PC-3 (cell line): Measurements from ENCODE around the gene ACTR1B. TPM values are rescaled to one million over a fixed set of nuclear protein-coding genes. Genes with fewer than 3 reads are reported as not detected.

Source experiments
- ATAC-seq: fragments of 200-7000 bp; cut with Tn5 transposase; 2 replicates; pipeline ENCODE4 v1.9.1; 2020; ENCODE audit warnings: mild to moderate bottlenecking, moderate library complexity
- BruUV-seq: library from RNA; stranded (reverse); fragments of 400-500 nt; replicated peaks from 2 replicates; lab custom pipeline; 2021; lab: Mats Ljungman, UMichigan
- CTCF ChIA-PET: fragments of 300-600 bp; sonication (Branson Sonifier 250); formaldehyde crosslinking; loops from one replicate; lab custom pipeline; 2022; ENCODE audit warnings: antibody characterized with exemption; lab: Charles Lee
- POLR2A ChIA-PET: fragments of 300-600 bp; sonication (Branson Sonifier 250); formaldehyde crosslinking; loops from one replicate; lab custom pipeline; 2022; ENCODE audit warnings: antibody characterized with exemption; ENCODE audit not compliant: unreplicated experiment; lab: Charles Lee
- DNase-seq: peaks from one replicate; pipeline ENCODE4 v3.0.0-alpha.2; 2015
- H2AFZ ChIP-seq: fragments of 300-600 bp; sonication (generic); 2 replicates; pipeline ENCODE4 v1.6.0; 2016; ENCODE audit warnings: antibody characterized with exemption, low read length
- H3F3A ChIP-seq: fragments of 300-600 bp; sonication (generic); one replicate; pipeline ENCODE4 v1.6.0; 2017; ENCODE audit warnings: antibody characterized with exemption, low read length, control low read depth, mild to moderate bottlenecking; ENCODE audit not compliant: unreplicated experiment
- H3K27ac ChIP-seq: fragments of 300-600 bp; sonication (generic); 2 replicates; pipeline ENCODE4 v1.5.1; 2016; ENCODE audit warnings: mild to moderate bottlenecking, low read length
- H3K27me3 ChIP-seq: fragments of 300-600 bp; sonication (generic); 2 replicates; pipeline ENCODE4 v1.6.1; 2016; ENCODE audit warnings: low read length, mixed read lengths
- H3K36me3 ChIP-seq: fragments of 300-600 bp; sonication (generic); 2 replicates; pipeline ENCODE4 v1.6.1; 2016; ENCODE audit warnings: low read depth, mixed run types, low read length, mixed read lengths
- H3K4me1 ChIP-seq: fragments of 300-600 bp; sonication (generic); 2 replicates; pipeline ENCODE4 v1.5.1; 2016; ENCODE audit warnings: low read length; ENCODE audit not compliant: insufficient read depth
- H3K4me2 ChIP-seq: fragments of 300-600 bp; sonication (generic); 2 replicates; pipeline ENCODE4 v1.6.0; 2016; ENCODE audit warnings: low read length
- H3K4me3 ChIP-seq: fragments of 300-600 bp; sonication (generic); 2 replicates; pipeline ENCODE4 v1.5.1; 2016; ENCODE audit warnings: mild to moderate bottlenecking, low read length, mixed read lengths
- H3K79me2 ChIP-seq: fragments of 300-600 bp; sonication (generic); 2 replicates; pipeline ENCODE4 v1.6.1; 2017; ENCODE audit warnings: low read length, mixed read lengths
- H3K9ac ChIP-seq: fragments of 300-600 bp; sonication (generic); 2 replicates; pipeline ENCODE4 v1.6.0; 2016; ENCODE audit warnings: mild to moderate bottlenecking, low read length
- H3K9me2 ChIP-seq: fragments of 300-600 bp; sonication (generic); replicated peaks from 2 replicates; pipeline ENCODE4 v1.6.1; 2016; ENCODE audit warnings: mixed run types, low read length, mixed read lengths
- H3K9me3 ChIP-seq: fragments of 300-600 bp; sonication (generic); 2 replicates; pipeline ENCODE4 v1.6.1; 2016; ENCODE audit warnings: low read length, mixed read lengths
- H4K20me1 ChIP-seq: fragments of 300-600 bp; sonication (generic); 2 replicates; pipeline ENCODE4 v1.6.1; 2016; ENCODE audit warnings: low read length, mixed read lengths
- EZH2 ChIP-seq: fragments of 300-600 bp; sonication (generic); IDR thresholded peaks from one replicate; pipeline ENCODE4 v1.6.1; 2017; ENCODE audit warnings: antibody characterized with exemption, mild to moderate bottlenecking, low read length; ENCODE audit not compliant: unreplicated experiment
- EZH2phosphoT487 ChIP-seq: fragments of 300-600 bp; sonication (generic); IDR thresholded peaks from 2 replicates; pipeline ENCODE4 v1.6.1; 2018; ENCODE audit warnings: mild to moderate bottlenecking, antibody characterized with exemption, low read length, borderline replicate concordance
- intact Hi-C: fragments of 100-400 bp; cut with micrococcal nuclease; formaldehyde crosslinking; loops from 2 replicates; pipeline ENCODE4 v1.9.0; 2023
- total RNA-seq: library from RNA; depleted of rRNA; stranded (reverse); fragments of >200 nt; gene quantifications from 2 replicates; pipeline ENCODE4 v1.2.3, GENCODE V29; 2014
- TF ChIP-seq, protein P1 (sequence below): fragments of 300-600 bp; sonication (generic); conservative IDR thresholded peaks from 2 replicates; pipeline ENCODE4 v1.5.1; 2017; ENCODE audit warnings: antibody characterized with exemption, low read depth, mild to moderate bottlenecking, low read length

Gene ACTR1B
- total RNA-seq, 1 experiment from 2014 or later, result 27.0 TPM

DNA sequence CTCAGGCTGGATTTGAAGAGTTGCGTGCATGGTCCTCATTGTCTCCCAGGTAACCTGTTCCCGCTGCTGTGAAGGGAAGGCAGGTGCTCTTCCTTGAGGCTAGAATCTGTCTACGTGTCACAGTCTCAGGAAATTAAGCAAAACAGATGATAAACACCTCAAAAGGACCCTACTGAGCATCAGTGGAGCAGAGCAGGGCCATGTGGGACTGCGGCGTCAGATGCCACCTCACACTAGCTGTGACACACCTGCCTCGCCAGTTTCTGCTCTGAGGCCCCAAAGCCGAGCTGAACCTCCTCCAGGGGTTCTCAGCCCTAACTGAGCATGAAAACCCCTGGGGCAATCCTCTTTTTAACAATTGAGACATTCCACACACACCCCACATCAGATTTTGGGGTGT lies 7.7 kb upstream of the ACTR1B start:
- Histone ChIP-seq H3K4me3 (no peak overlapping the region), H2AFZ (no peak overlapping the region), H3K4me1 (no peaks in the 10 kb centered on the region), H3K9me2 (no peaks in the 10 kb centered on the region), H3K9ac (no peak overlapping the region), H3K9me3 (no peaks in the 10 kb centered on the region), H3K27ac (no peak overlapping the region), H4K20me1 (no peaks in the 10 kb centered on the region), H3K4me2 (no peak overlapping the region), H3K79me2 (no peaks in the 10 kb centered on the region), H3K36me3 (no peaks in the 10 kb centered on the region), H3F3A (no peaks in the 10 kb centered on the region), H3K27me3 (no peaks in the 10 kb centered on the region)
- ATAC-seq, result no peak
- CTCF ChIA-PET, result no interaction called here
- intact Hi-C loops, result no loop called here
- no TSS peak for BruUV-seq
- POLR2A ChIA-PET, result no interaction called here
- TF ChIP-seq, protein P1, sequence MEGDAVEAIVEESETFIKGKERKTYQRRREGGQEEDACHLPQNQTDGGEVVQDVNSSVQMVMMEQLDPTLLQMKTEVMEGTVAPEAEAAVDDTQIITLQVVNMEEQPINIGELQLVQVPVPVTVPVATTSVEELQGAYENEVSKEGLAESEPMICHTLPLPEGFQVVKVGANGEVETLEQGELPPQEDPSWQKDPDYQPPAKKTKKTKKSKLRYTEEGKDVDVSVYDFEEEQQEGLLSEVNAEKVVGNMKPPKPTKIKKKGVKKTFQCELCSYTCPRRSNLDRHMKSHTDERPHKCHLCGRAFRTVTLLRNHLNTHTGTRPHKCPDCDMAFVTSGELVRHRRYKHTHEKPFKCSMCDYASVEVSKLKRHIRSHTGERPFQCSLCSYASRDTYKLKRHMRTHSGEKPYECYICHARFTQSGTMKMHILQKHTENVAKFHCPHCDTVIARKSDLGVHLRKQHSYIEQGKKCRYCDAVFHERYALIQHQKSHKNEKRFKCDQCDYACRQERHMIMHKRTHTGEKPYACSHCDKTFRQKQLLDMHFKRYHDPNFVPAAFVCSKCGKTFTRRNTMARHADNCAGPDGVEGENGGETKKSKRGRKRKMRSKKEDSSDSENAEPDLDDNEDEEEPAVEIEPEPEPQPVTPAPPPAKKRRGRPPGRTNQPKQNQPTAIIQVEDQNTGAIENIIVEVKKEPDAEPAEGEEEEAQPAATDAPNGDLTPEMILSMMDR, result no peak
- TF ChIP-seq EZH2phosphoT487 (no peak), EZH2 (no peak)
- no peak for DNase-seq

- no TSS peak for BruUV-seq
- Histone ChIP-seq H4K20me1 (no peaks in the 10 kb centered on the region), H3K36me3 (no peaks in the 10 kb centered on the region), H3K27ac (no peak overlapping the region), H3F3A (no peaks in the 10 kb centered on the region), H3K4me2 (no peak overlapping the region), H3K9me2 (no peaks in the 10 kb centered on the region), H3K27me3 (no peaks in the 10 kb centered on the region), H3K79me2 (no peaks in the 10 kb centered on the region), H3K9ac (no peak overlapping the region), H2AFZ (no peak overlapping the region), H3K9me3 (no peaks in the 10 kb centered on the region), H3K4me1 (no peaks in the 10 kb centered on the region), H3K4me3 (no peak overlapping the region)
- POLR2A ChIA-PET, result no interaction called here
- intact Hi-C loops, result no loop called here
- CTCF ChIA-PET, result no interaction called here
- DNase-seq (no peak), ATAC-seq (no peak)
- TF ChIP-seq EZH2 (no peak), EZH2phosphoT487 (no peak)
- TF ChIP-seq, protein P1, result no peak
Observed at GRCh38 chr2:97670471-97670870, 6.6 kb upstream of the ACTR1B start.

- Histone ChIP-seq H3K27me3 (no peaks in the 10 kb centered on the region), H3K79me2 (no peaks in the 10 kb centered on the region), H3K36me3 (no peaks in the 10 kb centered on the region), H3K9me3 (no peaks in the 10 kb centered on the region), H4K20me1 (no peaks in the 10 kb centered on the region), H3K9ac (no peak within 1 kb of the TSS), H3K4me2 (no peak within 1 kb of the TSS), H3K9me2 (no peaks in the 10 kb centered on the region), H3K27ac (no peak within 1 kb of the TSS), H2AFZ (no peak within 1 kb of the TSS), H3F3A (no peaks in the 10 kb centered on the region), H3K4me3 (no peak within 1 kb of the TSS), H3K4me1 (peaks cover 7% of the 10 kb centered on the region)
- DNase-seq (no peak), ATAC-seq (no peak)
- intact Hi-C loops, result no loop called here
- ChIA-PET POLR2A (no interaction called here), CTCF (no interaction called here)
- no TSS peak for BruUV-seq
- TF ChIP-seq, protein P1, result no peak
- TF ChIP-seq EZH2phosphoT487, result no peak
- TF ChIP-seq EZH2, result no peak
Observed at GRCh38 chr2:97669448-97669847, 5.6 kb upstream of the ACTR1B start, which contains the start of gene C2orf92. Gene C2orf92, plus strand, starts transcription at chr2:97669713. Its CDS starts 76 bp downstream, at chr2:97669789.
